GM19324 (cell line): ENCODE results near the gene MAML3.

Experiments used
- ATAC-seq: cut with Tn5 transposase; IDR thresholded peaks from one replicate; pipeline ENCODE4 v1.9.1; 2021; ENCODE audit warnings: mild to moderate bottlenecking, moderate library complexity; ENCODE audit not compliant: unreplicated experiment, low FRiP score

The MAML3 gene

DNA sequence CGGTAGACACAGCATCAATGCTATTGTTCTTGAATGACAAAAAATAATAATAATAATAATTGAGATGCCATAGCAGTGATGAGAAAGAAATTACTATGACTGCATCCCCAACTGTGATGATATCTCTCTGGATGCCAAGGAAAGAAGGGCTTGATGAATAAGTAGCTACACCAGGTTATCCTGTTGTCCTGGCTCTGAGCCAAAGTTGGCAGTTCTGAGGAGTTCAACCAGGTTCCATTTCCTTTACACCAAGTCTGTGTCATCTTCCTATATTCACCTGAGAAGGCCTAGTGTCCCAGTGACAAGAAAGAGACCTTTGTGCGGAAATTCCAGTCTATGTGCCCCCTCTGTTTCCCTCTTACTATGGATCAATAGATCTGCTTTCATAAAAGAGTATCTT lies 3.4 kb upstream of the MAML3 start:
- ATAC-seq, result no peak

DNA sequence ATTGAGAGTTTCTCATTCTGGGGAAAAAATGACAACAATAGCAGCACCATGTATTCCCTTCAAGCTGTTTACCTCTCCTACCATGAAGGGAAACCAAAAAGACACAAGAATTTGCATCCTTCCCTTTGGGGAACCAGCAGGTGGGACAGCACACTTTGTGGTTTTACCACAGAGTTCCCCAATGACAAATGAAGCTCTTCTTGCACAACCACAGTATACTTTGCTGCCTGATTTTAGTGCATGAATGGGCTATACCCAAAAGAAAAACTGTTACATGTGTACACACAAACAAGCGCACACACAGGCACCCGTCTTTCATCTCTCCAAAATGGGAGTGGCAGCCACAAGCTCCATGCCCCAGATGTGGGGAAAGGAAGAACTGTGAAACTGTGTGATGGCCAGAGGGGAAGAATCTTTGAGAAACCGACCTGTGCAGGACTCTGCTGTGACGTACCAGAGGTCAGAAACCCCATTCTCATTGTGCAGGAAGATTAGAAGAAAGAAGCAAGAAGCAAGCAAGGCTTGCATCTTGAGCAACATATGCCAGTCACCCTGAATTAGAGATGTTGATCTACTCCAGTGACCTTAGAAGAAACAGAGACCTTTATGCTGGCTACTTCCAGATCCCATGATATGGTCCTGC lies 2.7 kb upstream of the MAML3 start:
- peak; percentile 65 for ATAC-seq

- no peak for ATAC-seq
These were observed 548 bp upstream of the MAML3 start for GRCh38 chr4:140154572-140154891.

GRCh38 chr4:140153419-140153717 lies 616 bp downstream of the MAML3 start:
- no peak for ATAC-seq

- ATAC-seq, result no peak
These were observed 1.1 kb downstream of the MAML3 start for GRCh38 chr4:140152751-140153418.

GRCh38 chr4:140152013-140152703 lies 1.8 kb downstream of the MAML3 start:
- no peak for ATAC-seq

GRCh38 chr4:140151699-140152012 lies 2.3 kb downstream of the MAML3 start:
- ATAC-seq, result no peak

DNA sequence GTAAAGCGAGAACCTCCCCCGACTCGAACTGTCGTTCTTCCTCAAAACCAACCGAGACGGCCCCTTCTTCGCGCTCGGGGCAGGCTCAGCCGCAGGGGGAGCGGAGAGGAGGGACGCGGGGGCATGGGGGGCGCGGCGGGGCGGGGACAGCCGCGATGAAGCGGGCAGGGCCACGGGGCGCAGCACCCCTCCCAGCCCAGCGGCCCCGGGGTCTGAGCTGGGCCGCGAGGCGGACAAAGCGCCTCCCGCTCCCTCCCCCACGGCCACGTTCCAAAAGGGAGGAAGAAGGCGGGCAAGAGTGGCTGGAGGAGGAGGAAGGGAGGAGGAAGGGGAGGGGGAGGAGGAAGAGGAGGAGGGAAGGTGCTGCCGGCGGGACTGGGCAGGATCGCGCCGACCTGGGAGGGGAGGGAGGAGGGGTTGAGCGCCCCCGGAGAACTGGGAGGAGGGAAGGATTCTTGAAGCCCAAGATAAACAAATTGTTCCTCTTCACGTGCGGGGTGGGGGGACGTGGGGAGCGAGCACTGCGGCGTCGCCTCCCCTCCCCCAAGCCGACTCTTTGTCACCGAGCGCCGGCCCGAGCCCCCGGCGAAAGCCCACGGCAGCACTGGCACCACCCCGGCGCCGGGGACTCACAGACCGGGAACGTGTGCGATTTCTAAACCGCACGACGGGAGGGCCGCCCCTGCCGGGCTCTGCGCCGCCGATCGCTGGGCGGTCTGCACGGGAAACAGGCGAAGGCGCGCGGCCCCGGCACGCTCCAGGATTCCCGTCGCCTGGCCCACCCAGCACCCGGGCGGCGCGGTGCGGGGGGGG lies 2.9 kb downstream of the MAML3 start:
- no peak for ATAC-seq

- ATAC-seq, result no peak
These were observed 3.4 kb downstream of the MAML3 start for GRCh38 chr4:140150636-140150885.

DNA sequence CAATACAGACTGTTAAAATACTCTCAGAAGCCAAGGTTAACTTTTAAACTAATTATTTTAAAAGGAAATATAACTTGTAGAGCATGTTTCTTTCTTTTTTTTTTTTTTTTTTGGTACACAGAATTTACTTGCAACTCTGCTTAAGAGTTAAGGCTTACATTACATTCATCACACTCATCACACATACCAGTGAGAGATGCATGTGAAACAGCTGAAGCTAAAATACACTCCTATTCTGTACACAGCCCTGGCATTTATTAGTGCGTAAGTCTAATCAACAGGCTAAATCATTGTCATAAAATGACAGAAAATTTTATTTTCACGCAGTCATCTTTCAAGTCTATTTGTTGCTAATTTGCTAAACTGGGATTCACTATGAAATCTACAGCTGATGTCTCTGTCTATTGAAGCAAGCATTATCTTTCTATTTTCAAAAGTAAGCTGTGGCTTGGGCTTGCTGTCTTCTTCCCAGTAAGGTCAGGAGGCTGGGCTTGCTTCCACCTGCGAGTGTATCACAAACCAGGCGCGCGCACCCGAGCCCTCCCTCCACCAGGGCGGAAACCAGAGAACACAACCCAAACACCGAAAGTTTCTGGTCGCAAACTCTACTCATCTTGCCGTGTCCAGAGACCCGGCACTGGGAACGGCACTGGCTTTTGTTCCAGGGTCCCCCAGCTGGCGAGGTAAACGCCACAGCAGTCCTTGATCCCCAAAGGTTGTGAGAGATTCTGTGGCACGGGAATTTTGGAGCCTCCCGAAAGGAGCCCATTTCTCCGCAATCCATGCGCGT lies 3.9 kb downstream of the MAML3 start:
- ATAC-seq, result no peak

DNA sequence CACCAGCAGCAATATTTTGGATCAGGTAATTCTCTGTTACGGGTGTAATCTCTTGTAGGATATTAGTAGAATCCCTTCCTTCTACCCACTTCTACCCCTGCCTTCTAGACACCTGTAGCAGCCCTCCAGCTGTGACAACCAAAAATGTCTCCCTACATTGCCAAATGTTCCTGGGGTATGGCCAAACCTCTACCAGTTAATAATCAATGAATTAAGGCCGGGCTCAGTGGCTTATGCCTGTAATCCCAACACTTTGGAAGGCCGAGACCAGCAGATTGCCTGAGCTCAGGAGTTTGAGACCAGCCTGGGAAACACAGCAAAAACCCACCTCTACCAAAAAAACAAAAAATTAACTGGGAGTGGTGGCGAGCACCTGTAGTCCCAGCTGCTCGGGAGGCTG lies 9.9 kb downstream of the MAML3 start:
- ATAC-seq, result no peak

GRCh38 chr4:140141210-140141835 lies 12.7 kb downstream of the MAML3 start:
- no peak for ATAC-seq

DNA sequence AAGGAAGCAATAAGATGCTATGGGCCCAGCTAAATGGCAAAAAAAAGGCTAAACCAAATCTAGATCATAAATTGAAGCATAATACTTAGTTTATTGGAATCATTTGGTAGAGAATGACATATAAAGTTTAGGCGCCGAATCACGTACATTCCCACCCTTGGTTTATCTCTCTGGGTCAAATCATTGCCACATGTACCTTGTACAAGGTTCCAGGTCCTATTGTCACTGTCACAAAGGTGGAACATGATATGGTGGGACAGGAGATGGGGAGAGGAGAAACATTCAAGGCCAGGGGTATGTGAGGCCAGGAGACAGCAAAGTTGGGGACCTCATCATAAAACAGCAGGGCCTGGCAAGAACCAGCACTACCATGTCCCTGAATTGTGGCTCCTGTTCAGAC lies 13.4 kb downstream of the MAML3 start:
- no peak for ATAC-seq

GRCh38 chr4:140138428-140138827 lies 15.6 kb downstream of the MAML3 start:
- no peak for ATAC-seq

GRCh38 chr4:140137671-140138070 lies 16.3 kb downstream of the MAML3 start:
- no peak for ATAC-seq

DNA sequence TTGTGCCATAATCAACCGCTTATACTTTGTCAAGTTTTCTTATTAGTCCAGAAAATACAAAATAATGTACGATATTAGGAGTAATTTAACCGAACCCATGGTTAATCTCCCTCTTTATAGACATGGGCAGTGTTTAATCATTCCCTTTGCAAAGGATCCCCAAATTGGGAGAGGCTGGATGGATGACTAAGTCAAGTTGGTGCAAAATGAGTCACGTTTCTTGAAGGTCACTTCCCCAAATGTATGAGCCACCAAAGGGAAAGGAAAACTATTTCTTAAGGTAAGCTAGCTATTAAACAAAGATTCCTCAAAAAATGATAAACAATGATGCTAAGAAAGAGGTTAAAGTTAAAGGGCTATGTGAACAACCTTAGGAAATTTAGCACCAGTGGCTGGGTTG lies 17.5 kb downstream of the MAML3 start:
- ATAC-seq, result no peak

DNA sequence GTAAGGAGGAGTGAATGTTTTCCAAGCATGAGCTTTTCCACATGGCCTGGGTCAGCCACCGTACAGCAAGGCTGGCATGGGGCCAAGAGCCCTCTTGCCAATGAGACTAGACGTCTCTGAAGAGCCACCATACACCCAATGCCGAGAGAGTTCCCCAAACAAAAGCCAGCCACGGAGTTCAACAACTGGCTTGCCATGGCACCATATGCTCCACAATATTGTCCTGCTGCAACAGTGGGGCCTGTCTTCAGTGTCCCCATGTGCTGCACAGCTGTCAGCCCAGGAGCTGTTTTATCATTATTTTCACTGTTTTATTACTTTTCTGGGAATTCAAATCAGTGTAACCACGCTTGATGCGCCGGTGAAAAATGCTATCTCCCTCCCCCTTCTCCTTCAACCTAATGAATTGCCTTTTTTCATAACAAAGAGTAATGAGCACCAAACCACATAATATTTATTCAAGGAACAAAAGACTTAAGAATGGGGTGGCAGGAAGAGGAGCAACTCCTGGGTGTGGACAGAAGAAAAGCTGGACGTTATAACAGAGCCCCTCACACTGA lies 18.4 kb downstream of the MAML3 start:
- no peak for ATAC-seq

DNA sequence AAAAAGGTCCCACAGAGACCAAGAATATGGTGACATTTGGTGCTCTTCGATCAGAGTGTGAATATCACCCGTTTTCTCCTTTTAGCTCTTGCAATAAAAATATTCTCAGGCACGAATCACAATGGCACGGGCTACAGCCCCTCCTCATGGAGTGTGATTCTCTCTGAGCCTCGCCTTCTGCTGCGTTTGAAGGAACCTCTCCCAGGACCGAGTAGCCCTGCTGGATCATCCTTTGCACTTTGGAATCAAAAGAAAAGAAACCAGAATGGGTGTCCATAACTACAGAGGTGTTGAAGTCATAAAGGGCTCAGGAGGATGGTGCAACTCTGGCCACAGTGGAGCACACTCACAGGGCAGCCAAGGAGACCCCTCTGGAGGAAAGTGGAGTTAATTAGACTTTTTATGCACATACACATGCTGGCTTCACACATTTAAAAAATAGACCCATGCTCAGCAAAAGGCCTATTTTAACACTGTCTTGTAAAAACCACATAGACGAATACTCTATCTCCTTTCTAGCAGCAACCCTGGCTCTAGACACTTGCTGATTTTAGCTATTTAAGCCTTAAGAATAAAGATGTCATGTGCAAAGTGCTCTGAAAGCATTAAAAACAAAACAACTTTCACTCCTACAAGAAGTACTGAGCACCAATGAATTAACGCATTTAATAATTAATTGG lies 19.1 kb downstream of the MAML3 start:
- ATAC-seq, result no peak

DNA sequence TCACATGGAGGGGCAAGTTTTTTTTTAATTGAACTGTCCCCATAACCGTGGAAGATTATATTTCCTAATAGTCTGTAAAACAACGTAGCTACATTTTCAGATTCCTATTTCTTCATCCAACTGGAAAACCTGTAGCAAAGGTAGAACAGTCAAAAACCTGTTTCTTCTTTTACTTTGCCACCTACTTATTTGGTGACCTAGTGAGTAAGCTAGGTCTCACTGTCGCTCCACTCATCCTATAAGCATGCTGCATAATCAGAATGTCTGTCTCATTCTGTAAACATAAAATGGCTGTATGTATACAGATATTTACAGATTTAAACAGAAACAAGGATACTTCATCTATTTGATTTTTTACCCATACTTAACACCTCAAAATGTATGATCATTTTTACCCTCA lies 20.4 kb downstream of the MAML3 start:
- ATAC-seq, result no peak
